GM21447 (cell line): ENCODE results near the gene HYLS1.

Source experiments
- ATAC-seq: cut with Tn5 transposase; IDR thresholded peaks from one replicate; pipeline ENCODE4 v1.9.1; 2021; ENCODE audit not compliant: unreplicated experiment

The HYLS1 gene

GRCh38 chr11:125948278-125949051 lies 61.0 kb downstream of the HYLS1 start:
- no peak for ATAC-seq

DNA sequence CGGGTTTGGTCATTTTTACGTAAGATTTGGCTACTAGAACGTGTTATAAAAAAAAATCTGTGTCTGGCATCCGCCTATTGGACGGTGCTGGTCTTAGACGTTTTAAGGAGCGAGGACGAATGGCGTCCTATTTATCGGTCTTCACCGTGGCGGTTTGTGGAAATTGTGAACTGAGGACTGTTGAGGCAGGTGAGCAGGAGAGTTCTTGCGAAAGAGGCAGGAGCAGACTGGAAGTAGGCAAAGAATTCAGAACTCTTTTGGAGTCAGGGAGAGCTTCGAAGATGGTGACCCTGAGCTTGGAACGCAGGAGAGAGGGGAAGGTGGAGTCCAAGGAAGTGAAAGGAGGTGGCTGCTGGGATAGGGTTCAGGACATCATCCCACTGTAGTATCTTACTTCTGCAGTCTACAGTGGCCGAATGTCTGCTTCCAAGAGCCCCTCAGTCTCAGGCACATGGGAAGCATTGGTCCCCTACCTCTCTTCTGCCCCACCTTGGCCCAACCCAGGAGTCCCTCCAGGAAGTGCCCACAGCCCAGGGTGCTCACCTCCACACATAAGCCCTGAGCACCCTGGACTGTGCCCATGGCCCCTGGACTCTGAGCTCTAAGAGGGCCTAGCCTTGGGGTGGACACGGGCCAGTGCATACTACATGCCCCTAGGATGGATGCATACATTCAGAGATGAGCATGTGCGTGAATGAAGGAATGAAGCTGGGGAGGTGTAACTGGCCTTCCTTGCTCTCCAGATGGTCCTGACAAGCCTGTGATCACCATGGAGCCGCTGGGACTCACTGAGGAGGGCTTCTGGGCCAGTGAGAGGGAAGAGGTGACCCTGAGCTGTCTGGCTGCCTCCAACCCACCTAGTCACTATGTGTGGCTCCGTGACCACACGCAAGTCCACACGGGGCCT lies 62.1 kb downstream of the HYLS1 start:
- no peak for ATAC-seq

DNA sequence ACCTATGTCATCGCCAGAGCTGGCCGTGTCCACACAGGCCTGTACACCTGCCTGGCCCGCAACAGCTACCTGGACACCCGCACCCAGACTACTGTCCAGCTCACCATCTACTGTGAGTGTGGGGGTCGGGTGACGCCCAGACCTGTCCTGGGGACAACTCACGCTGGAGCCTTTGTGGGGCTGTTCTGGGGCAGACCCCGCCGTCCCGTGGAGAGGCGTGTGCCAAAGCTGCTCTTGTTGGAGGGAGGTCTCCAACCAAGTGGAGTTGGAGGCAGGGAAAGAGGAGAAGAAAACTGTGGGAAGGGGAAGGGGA lies 62.7 kb downstream of the HYLS1 start:
- no peak for ATAC-seq
